H9 (cell line): ENCODE data around the gene SHOC1. TPM values are rescaled to one million over a fixed set of nuclear protein-coding genes. Genes with fewer than 3 reads are reported as not detected.

Experiments
- DNase-seq: peaks from one replicate; pipeline ENCODE4 v3.0.0-alpha.2; 2017
- H2AFZ ChIP-seq: one replicate; pipeline ENCODE4 v1.6.1; 2013; ENCODE audit warnings: mild to moderate bottlenecking, low read length, control low read depth, moderate library complexity
- H2AK5ac ChIP-seq: 2 replicates; pipeline ENCODE4 v1.6.1; 2013; ENCODE audit warnings: low read length, control low read depth, mixed read lengths; ENCODE audit not compliant: insufficient read length
- H2BK120ac ChIP-seq: one replicate; pipeline ENCODE4 v1.6.1; 2013; ENCODE audit warnings: low read depth, mild to moderate bottlenecking, low read length, control low read depth, inconsistent platforms; ENCODE audit not compliant: poor library complexity, severe bottlenecking
- H2BK12ac ChIP-seq: 2 replicates; pipeline ENCODE4 v1.6.1; 2013; ENCODE audit warnings: low read length, control low read depth, mixed read lengths, low read depth; ENCODE audit not compliant: insufficient read length
- H2BK15ac ChIP-seq: 2 replicates; pipeline ENCODE4 v1.6.1; 2013; ENCODE audit warnings: low read depth, low read length, control low read depth
- H2BK20ac ChIP-seq: one replicate; pipeline ENCODE4 v1.6.1; 2013; ENCODE audit warnings: low read depth, mild to moderate bottlenecking, low read length, control low read depth, inconsistent platforms; ENCODE audit not compliant: poor library complexity, severe bottlenecking
- H2BK5ac ChIP-seq: 2 replicates; pipeline ENCODE4 v1.6.1; 2013; ENCODE audit warnings: low read length, control low read depth, mixed read lengths; ENCODE audit not compliant: insufficient read length
- H3K14ac ChIP-seq: 2 replicates; pipeline ENCODE4 v1.6.1; 2013; ENCODE audit warnings: low read length, control low read depth; ENCODE audit not compliant: insufficient read depth
- H3K18ac ChIP-seq: 2 replicates; pipeline ENCODE4 v1.6.1; 2013; ENCODE audit warnings: low read depth, mild to moderate bottlenecking, mixed read lengths, low read length, control low read depth; ENCODE audit not compliant: insufficient read length
- H3K23ac ChIP-seq: 2 replicates; pipeline ENCODE4 v1.6.1; 2013; ENCODE audit warnings: low read length, control low read depth, mixed read lengths, low read depth; ENCODE audit not compliant: insufficient read length
- H3K23me2 ChIP-seq: 2 replicates; pipeline ENCODE4 v1.6.1; 2013; ENCODE audit warnings: low read depth, mild to moderate bottlenecking, mixed read lengths, low read length, control low read depth; ENCODE audit not compliant: insufficient read length, poor library complexity, severe bottlenecking
- H3K27ac ChIP-seq: 2 replicates; pipeline ENCODE4 v1.5.1; 2013; ENCODE audit warnings: low read length, control low read depth, mixed read lengths, low read depth; ENCODE audit not compliant: insufficient read length
- H3K27me3 ChIP-seq: 2 replicates; pipeline ENCODE4 v1.6.1; 2013; ENCODE audit warnings: low read length, control low read depth, inconsistent platforms; ENCODE audit not compliant: insufficient read depth
- H3K4ac ChIP-seq: 2 replicates; pipeline ENCODE4 v1.6.1; 2013; ENCODE audit warnings: low read depth, mild to moderate bottlenecking, control low read depth, inconsistent platforms, low read length, moderate library complexity
- H3K4me1 ChIP-seq: 2 replicates; pipeline ENCODE4 v1.6.1; 2013; ENCODE audit warnings: low read length, control low read depth, inconsistent platforms; ENCODE audit not compliant: insufficient read depth
- H3K4me2 ChIP-seq: 2 replicates; pipeline ENCODE4 v1.6.1; 2013; ENCODE audit warnings: low read length, control low read depth, mixed read lengths; ENCODE audit not compliant: insufficient read length, insufficient read depth
- H3K56ac ChIP-seq: 2 replicates; pipeline ENCODE4 v1.6.1; 2013; ENCODE audit warnings: low read depth, mild to moderate bottlenecking, mixed read lengths, low read length, control low read depth; ENCODE audit not compliant: insufficient read length
- H3K79me1 ChIP-seq: 2 replicates; pipeline ENCODE4 v1.6.1; 2013; ENCODE audit warnings: low read depth, mild to moderate bottlenecking, moderate library complexity, low read length, control low read depth, inconsistent platforms; ENCODE audit not compliant: insufficient read depth, poor library complexity, severe bottlenecking
- H3K79me2 ChIP-seq: 2 replicates; pipeline ENCODE4 v1.6.1; 2013; ENCODE audit warnings: low read length, control low read depth, inconsistent platforms; ENCODE audit not compliant: insufficient read depth
- H3K9ac ChIP-seq: 2 replicates; pipeline ENCODE4 v1.6.1; 2013; ENCODE audit warnings: low read length, control low read depth, mixed read lengths; ENCODE audit not compliant: insufficient read length; ENCODE audit errors: extremely low read depth
- H3K9me3 ChIP-seq: one replicate; pipeline ENCODE4 v1.6.1; 2013; ENCODE audit warnings: low read depth, low read length, inconsistent platforms; ENCODE audit not compliant: control insufficient read depth
- H3T11ph ChIP-seq: one replicate; pipeline ENCODE4 v1.6.1; 2013; ENCODE audit warnings: mild to moderate bottlenecking, low read length, control low read depth, inconsistent platforms
- H4K20me1 ChIP-seq: one replicate; pipeline ENCODE4 v1.6.1; 2013; ENCODE audit not compliant: control insufficient read depth, insufficient read length, insufficient read depth
- H4K5ac ChIP-seq: 2 replicates; pipeline ENCODE4 v1.6.1; 2013; ENCODE audit warnings: low read depth, mild to moderate bottlenecking, mixed read lengths, low read length, control low read depth; ENCODE audit not compliant: insufficient read length
- H4K8ac ChIP-seq: replicated peaks from 2 replicates; pipeline ENCODE4 v1.6.1; 2013; ENCODE audit warnings: low read length, control low read depth, mixed read lengths, low read depth; ENCODE audit not compliant: insufficient read length
- H4K91ac ChIP-seq: 2 replicates; pipeline ENCODE4 v1.6.1; 2013; ENCODE audit warnings: low read depth, mild to moderate bottlenecking, moderate library complexity, mixed read lengths, low read length, control low read depth; ENCODE audit not compliant: insufficient read length
- H3K27ac Mint-ChIP-seq, 3 experiments: 2 replicates in 2 of 3; 3 replicates in 1 of 3; pipeline ENCODE4 v1.8.0; 2020 to 2021; ENCODE audit warnings: mixed read lengths in 3 of 3, mild to moderate bottlenecking in 1 of 3, moderate library complexity in 1 of 3
- H3K27me3 Mint-ChIP-seq: 2 replicates; pipeline ENCODE4 v1.8.0; 2021; ENCODE audit warnings: low read depth, mild to moderate bottlenecking, moderate library complexity, mixed read lengths
- H3K36me3 Mint-ChIP-seq, 3 experiments: 2 replicates in 2 of 3; 3 replicates in 1 of 3; pipeline ENCODE4 v1.8.0; 2020 to 2021; ENCODE audit warnings: low read depth in 3 of 3, mixed read lengths in 3 of 3; ENCODE audit not compliant: insufficient read depth in 1 of 3
- H3K4me1 Mint-ChIP-seq, 2 experiments: 2 replicates each; pipeline ENCODE4 v1.8.0; 2020; ENCODE audit warnings: mixed read lengths in 2 of 2
- H3K4me3 Mint-ChIP-seq, 2 experiments: 2 replicates in 1 of 2; 3 replicates in 1 of 2; pipeline ENCODE4 v1.8.0; 2020 to 2021; ENCODE audit warnings: mild to moderate bottlenecking in 2 of 2, mixed read lengths in 2 of 2, moderate library complexity in 1 of 2
- H3K9me3 Mint-ChIP-seq, 2 experiments: 2 replicates in 1 of 2; 3 replicates in 1 of 2; pipeline ENCODE4 v1.8.0; 2020; ENCODE audit warnings: mild to moderate bottlenecking in 2 of 2, mixed read lengths in 2 of 2, moderate library complexity in 1 of 2
- WGBS: extraction: QIAGEN DNeasy Blood & Tissue Kit; methylation state at CpG from one replicate; pipeline ENCODE4 v1.1.7; 2013; ENCODE audit warnings: missing lambda C conversion rate, low lambda C conversion rate, mixed read lengths; ENCODE audit not compliant: insufficient read length; ENCODE audit errors: extremely low coverage; 5-methylcytosine and 5-hydroxymethylcytosine counted together
- total RNA-seq: library from RNA; stranded (reverse); gene quantifications from 2 replicates; pipeline ENCODE4 v1.2.1, GENCODE V29; 2021
- TF ChIP-seq, protein P1 (sequence below): fragments of 200-600 bp; sonication (generic); conservative IDR thresholded peaks from 3 replicates; pipeline ENCODE4 v1.8.0; 2021; ENCODE audit warnings: antibody characterized with exemption, mild to moderate bottlenecking

SHOC1 gene
- total RNA-seq, 1 experiment from 2014 or later = not detected

GRCh38 chr9:111833941-111834340, 39.2 kb upstream of the SHOC1 start:
- TF ChIP-seq, protein P1, sequence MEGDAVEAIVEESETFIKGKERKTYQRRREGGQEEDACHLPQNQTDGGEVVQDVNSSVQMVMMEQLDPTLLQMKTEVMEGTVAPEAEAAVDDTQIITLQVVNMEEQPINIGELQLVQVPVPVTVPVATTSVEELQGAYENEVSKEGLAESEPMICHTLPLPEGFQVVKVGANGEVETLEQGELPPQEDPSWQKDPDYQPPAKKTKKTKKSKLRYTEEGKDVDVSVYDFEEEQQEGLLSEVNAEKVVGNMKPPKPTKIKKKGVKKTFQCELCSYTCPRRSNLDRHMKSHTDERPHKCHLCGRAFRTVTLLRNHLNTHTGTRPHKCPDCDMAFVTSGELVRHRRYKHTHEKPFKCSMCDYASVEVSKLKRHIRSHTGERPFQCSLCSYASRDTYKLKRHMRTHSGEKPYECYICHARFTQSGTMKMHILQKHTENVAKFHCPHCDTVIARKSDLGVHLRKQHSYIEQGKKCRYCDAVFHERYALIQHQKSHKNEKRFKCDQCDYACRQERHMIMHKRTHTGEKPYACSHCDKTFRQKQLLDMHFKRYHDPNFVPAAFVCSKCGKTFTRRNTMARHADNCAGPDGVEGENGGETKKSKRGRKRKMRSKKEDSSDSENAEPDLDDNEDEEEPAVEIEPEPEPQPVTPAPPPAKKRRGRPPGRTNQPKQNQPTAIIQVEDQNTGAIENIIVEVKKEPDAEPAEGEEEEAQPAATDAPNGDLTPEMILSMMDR = no peak
- no peaks in the 10 kb centered on the region for H4K20me1 ChIP-seq
- no peak overlapping the region for H3K18ac ChIP-seq
- no peak overlapping the region for H2AFZ ChIP-seq
- no peak overlapping the region for H4K91ac ChIP-seq
- H3K4me2 ChIP-seq = no peak overlapping the region
- no peak overlapping the region for H3K4me3 Mint-ChIP-seq
- DNase-seq = no peak
- no peak overlapping the region; a peak in 1 of 7 replicates for H3K27ac Mint-ChIP-seq
- H2BK5ac ChIP-seq = no peak overlapping the region
- no peaks in the 10 kb centered on the region for H3K9me3 Mint-ChIP-seq
- no peak overlapping the region for H3T11ph ChIP-seq
- H2AK5ac ChIP-seq = no peak overlapping the region
- H3K14ac ChIP-seq = no peak overlapping the region
- H2BK120ac ChIP-seq = no peak overlapping the region
- H3K79me2 ChIP-seq = no peaks in the 10 kb centered on the region
- H2BK15ac ChIP-seq = no peak overlapping the region
- peaks cover 2 to 4% of the 10 kb centered on the region in 2 experiments; a peak in 3 of 4 replicates for H3K4me1 Mint-ChIP-seq
- H4K8ac ChIP-seq = no peak overlapping the region
- H3K23ac ChIP-seq = no peak overlapping the region
- no CpG with 5 or more reads among the region's 4 CpGs for WGBS
- H3K79me1 ChIP-seq = no peaks in the 10 kb centered on the region
- no peak overlapping the region for H3K27ac ChIP-seq
- no peak overlapping the region for H3K9ac ChIP-seq
- no peak overlapping the region for H3K56ac ChIP-seq
- H3K4ac ChIP-seq = no peak overlapping the region
- H3K4me1 ChIP-seq = no peaks in the 10 kb centered on the region
- H3K27me3 ChIP-seq = no peaks in the 10 kb centered on the region
- no peak overlapping the region for H2BK20ac ChIP-seq
- no peaks in the 10 kb centered on the region for H3K23me2 ChIP-seq
- no peaks in the 10 kb centered on the region for H3K9me3 ChIP-seq
- H3K27me3 Mint-ChIP-seq = peaks cover 2% of the 10 kb centered on the region
- no peaks in the 10 kb centered on the region for H3K36me3 Mint-ChIP-seq
- H2BK12ac ChIP-seq = no peak overlapping the region
- H4K5ac ChIP-seq = no peak overlapping the region
